DMS 273 (cell line): ENCODE results near the gene CSH2.
A peak's percentile ranks its signal among the peaks of the same experiment; 100 is the strongest.
"Not testable (repeated sequence)": the region's sequence is repeated elsewhere in the genome, so short reads cannot be mapped to it uniquely, and the experiment has no call there.

Experiments
- DNase-seq: peaks from one replicate; lab custom pipeline; 2025; ENCODE audit not compliant: unreplicated experiment; lab: John Stamatoyannopoulos, UW

CSH2 gene

GRCh38 chr17:63896524-63897354, 23.3 kb upstream of the CSH2 start, which contains the start of gene CSH1:
TSS of gene CSH1 (minus strand) at chr17:63896574. CDS start at chr17:63896511, 63 bp downstream.
- DNase-seq = not testable (repeated sequence)

- DNase-seq = not testable (repeated sequence)
Measured at GRCh38 chr17:63894821-63895220, 21.3 kb upstream of the CSH2 start.

- not testable (repeated sequence) for DNase-seq
Measured at GRCh38 chr17:63894021-63894420, 20.5 kb upstream of the CSH2 start.

GRCh38 chr17:63892316-63893037, 19.0 kb upstream of the CSH2 start:
- not testable (repeated sequence) for DNase-seq

- peak; percentile 84 for DNase-seq
Measured at GRCh38 chr17:63889026-63889848, 15.8 kb upstream of the CSH2 start.

- DNase-seq = not testable (repeated sequence)
Measured at GRCh38 chr17:63885119-63885518, 11.6 kb upstream of the CSH2 start.

GRCh38 chr17:63882626-63883126, 9.2 kb upstream of the CSH2 start:
- not testable (repeated sequence) for DNase-seq

- DNase-seq = peak; percentile 77
Measured at GRCh38 chr17:63881935-63882601, 8.6 kb upstream of the CSH2 start, which contains the start of gene GH2. TSS of gene GH2 (minus strand) at chr17:63881944. CDS start at chr17:63881801, 143 bp downstream.

- DNase-seq = peak; percentile 44
Measured at GRCh38 chr17:63881337-63881736, 7.9 kb upstream of the CSH2 start.

GRCh38 chr17:63880706-63881105, 7.2 kb upstream of the CSH2 start:
- no peak for DNase-seq

- not testable (repeated sequence) for DNase-seq
Measured at GRCh38 chr17:63878413-63878812, 4.9 kb upstream of the CSH2 start.

- DNase-seq = not testable (repeated sequence)
Measured at GRCh38 chr17:63874693-63875092, 1.2 kb upstream of the CSH2 start.

- not testable (repeated sequence) for DNase-seq
Measured at GRCh38 chr17:63874061-63874626, 667 bp upstream of the CSH2 start.

GRCh38 chr17:63871646-63872365, 1.7 kb downstream of the CSH2 start:
- DNase-seq = not testable (repeated sequence)

GRCh38 chr17:63870292-63870665, 3.2 kb downstream of the CSH2 start:
- DNase-seq = not testable (repeated sequence)

- not testable (repeated sequence) for DNase-seq
Measured at GRCh38 chr17:63869491-63870291, 3.8 kb downstream of the CSH2 start.

- peak; percentile 50 for DNase-seq
Measured at GRCh38 chr17:63866625-63867024, 6.9 kb downstream of the CSH2 start.

GRCh38 chr17:63859257-63859656, 14.2 kb downstream of the CSH2 start:
- no peak for DNase-seq
